ENCODE data around the gene PSMG3.

DNA sequence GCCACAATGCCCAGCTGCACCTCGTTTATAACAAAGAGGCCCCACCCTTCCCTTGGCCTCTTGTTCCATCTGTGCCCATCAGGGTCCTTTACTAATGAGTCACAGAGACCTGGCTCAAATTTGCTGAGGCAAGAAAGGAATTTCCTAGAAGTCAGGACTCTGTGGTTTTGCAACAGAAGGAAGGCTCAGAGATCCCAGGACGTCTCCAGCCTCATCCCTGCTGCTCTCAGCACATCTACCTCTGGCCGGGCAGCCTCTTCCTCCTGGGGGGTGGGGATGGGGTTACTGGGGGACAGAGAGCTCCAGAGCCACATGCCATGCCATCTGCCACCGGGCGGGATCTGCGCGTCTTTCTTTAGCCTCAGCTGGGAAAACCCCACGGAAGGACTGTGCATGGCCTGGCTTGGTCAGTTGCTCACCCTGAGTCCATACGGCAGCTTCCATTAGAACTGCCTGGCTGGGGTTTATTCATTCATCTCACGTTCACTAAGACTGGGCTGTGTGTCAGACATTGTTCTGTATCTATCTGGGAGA is 41.9 kb upstream of the PSMG3 start:
- TF ChIP-seq TCF4 (CRISPR knock-in tag; IDR thresholded peaks at IDR 0.05; ENCODE audit: borderline replicate concordance) = no peak
- no peak for TF ChIP-seq OSR1 (CRISPR knock-in tag; IDR thresholded peaks at IDR 0.05)
- no peak for TF ChIP-seq ZFP30 (CRISPR knock-in tag; IDR thresholded peaks at IDR 0.05)

All from SK-N-SH treated with all-trans-retinoic acid at 6 μM for 48 hours (cell line).